NCI-H526 treated with DMSO at 0.1 percent for 48 hours (cell line): Measurements from ENCODE around the gene BCKDHA.
"Not testable (repeated sequence)": the region's sequence is repeated elsewhere in the genome, so short reads cannot be mapped to it uniquely, and the experiment has no call there.

Experiments
- DNase-seq: peaks from one replicate; lab custom pipeline; 2025; lab: John Stamatoyannopoulos, UW

Gene BCKDHA

GRCh38 chr19:41426116-41426841 is 28.7 kb downstream of the BCKDHA start:
- no peak for DNase-seq

- peak; percentile 28 for DNase-seq
Measured at GRCh38 chr19:41426952-41427646, 29.5 kb downstream of the BCKDHA start, which contains the start of gene B3GNT8. B3GNT8 (minus strand) TSS chr19:41427374; CDS start chr19:41426778, 596 bp downstream.

DNA sequence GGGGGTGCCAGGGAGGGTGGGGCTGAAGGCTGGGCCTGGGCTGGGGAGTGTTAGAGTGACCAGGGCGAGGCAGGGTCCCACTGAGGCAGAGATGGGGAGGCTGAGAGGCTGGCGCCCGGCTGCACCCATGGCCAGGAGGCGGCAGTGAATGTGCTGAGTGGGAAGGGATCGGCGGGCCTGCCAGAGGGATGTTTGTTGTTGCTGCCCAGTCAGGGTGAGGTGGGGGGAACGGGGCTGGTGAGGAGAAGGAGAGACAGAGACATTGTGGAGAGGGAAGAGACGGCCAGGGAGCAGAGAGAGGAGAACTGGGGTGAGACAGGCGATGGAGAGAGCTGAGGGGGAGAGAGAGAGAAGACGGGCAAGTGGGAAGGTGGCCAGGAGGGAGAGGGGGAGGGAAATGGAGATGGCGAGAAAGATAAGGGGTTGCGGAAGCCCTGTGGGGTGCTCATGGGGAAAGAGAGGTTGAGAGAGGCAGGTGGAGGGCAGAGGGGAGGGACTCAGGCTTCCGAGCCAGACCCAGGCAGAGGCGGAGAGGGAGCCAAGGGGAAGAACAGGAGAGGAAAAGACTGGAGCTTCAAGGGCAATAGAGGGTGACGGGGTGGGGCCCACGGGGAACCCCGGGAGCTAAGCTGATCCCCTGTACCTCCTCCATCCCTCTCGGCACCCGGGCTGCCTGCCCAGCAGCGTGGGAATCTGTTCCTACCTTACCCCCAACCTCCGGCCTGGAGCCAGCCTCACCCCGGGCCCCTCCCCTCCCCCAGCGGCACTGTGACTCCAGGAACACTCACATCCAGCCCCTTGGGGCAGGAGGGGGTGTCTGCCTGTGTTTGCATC is 30.2 kb downstream of the BCKDHA start:
- DNase-seq = no peak

GRCh38 chr19:41428481-41428859 is 30.9 kb downstream of the BCKDHA start:
- no peak for DNase-seq

- no peak for DNase-seq
Measured at GRCh38 chr19:41430922-41431321, 33.3 kb downstream of the BCKDHA start.

- no peak for DNase-seq
Measured at GRCh38 chr19:41431426-41432386, 34.1 kb downstream of the BCKDHA start.

DNA sequence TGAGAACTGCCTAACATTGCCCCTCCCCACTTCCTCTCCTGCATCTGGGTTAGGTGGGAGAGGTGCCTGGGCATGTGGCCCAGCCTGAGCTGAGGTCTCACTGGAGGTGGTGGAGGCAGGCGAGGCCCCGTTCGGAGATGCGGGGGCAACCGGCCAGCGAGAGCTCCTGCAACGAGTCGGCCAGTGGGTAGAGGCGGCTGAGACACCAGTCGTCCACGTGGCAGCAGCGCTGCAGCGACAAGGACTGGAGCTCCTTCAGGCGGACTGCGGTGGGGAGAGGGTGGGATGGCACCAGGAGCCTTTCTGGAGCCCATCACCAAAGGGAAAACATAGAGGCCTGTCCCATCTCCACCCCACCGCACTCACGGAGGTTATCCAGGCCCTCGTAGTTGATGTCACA is 35.6 kb downstream of the BCKDHA start:
- no peak for DNase-seq

- DNase-seq = no peak
Measured at GRCh38 chr19:41434450-41434849, 36.8 kb downstream of the BCKDHA start.

- not testable (repeated sequence) for DNase-seq
Measured at GRCh38 chr19:41435376-41435775, 37.8 kb downstream of the BCKDHA start.

- no peak for DNase-seq
Measured at GRCh38 chr19:41435936-41436673, 38.5 kb downstream of the BCKDHA start.

DNA sequence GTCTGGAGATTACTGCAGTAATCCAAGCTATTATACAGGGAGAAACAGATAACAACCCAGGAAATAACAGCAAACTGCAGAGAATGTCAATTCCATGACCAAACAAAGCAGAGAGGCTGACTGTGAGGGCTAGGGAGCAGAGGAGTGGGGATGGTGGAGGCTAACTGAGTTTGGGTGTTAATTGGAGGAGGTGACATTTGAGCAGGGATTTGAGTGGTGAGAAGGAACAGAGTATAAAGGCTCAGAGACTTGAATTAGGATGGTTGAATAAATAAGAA is 39.0 kb downstream of the BCKDHA start:
- DNase-seq = no peak

DNA sequence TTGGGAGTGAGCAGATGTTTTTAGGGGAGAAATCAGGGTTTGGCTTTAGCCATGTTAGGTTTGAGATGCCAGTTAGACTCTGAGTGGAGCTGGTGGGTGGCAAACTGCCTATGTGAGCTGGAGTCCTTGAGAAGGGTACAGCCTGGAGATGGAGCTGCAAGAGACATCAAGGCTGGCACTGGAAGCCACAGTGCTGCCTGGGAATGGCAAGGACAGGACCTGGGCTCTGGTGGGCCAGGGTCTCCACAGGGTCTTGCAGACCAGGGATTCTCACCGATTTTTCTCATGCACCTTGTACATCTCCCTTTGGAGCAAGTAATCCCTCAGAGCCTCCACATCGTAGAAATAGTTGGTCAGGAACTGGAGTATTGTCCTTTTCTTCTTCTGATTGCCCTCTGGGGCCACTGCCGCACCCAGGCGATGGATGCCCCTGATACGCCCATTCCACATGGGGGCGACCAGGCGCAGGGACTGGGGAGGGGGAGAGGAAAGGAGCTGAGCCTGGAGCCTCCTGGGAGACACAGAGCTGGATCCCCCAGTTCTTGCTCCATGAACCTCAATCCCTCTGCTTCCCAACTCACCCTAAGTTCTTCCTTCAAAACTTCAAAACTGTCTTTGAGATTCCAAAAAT is 40.4 kb downstream of the BCKDHA start:
- no peak for DNase-seq

DNA sequence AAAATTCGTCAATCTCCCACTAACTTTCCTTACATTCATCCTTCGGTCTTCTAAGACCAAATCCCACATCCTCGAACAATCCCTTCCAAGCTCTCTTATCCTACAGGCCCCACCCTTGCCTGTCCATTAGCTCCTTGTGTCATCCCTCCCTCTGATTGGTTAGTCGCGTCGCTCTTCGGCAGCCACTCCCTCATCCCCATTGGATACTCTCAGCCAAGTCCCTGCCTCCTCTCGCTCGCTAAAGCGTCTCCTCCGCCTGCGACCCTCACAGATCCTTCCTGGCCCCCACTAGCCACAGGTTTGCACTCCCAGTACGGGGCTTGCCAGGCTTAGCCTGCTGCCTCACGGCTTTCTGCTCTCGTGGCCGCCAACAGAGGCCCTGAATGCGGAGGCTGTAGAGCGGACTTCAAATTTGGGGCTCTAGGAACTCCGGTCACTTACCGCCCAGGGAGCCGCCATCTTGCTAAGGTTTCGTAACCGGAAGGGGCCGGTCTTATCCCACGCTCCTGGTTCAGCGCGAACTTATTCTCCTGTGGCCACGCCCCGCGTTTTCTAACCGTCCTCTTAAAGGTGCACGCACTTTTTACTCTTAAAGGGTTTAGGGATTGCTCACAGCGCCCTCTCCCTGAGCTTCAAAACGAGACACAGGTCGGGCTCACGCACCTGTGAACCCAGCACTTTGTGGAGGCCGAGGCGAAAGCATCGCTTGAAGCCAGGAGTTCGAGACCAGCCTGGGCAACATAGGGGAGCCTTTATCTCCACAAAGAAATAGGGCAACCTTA is 42.0 kb downstream of the BCKDHA start, which contains the start of gene DMAC2:
Gene DMAC2 (minus strand): TSS at position 472 of the 782 bp plus-strand sequence. CDS start 13 bp downstream, at position 459.
- DNase-seq = peak; percentile 98

DNA sequence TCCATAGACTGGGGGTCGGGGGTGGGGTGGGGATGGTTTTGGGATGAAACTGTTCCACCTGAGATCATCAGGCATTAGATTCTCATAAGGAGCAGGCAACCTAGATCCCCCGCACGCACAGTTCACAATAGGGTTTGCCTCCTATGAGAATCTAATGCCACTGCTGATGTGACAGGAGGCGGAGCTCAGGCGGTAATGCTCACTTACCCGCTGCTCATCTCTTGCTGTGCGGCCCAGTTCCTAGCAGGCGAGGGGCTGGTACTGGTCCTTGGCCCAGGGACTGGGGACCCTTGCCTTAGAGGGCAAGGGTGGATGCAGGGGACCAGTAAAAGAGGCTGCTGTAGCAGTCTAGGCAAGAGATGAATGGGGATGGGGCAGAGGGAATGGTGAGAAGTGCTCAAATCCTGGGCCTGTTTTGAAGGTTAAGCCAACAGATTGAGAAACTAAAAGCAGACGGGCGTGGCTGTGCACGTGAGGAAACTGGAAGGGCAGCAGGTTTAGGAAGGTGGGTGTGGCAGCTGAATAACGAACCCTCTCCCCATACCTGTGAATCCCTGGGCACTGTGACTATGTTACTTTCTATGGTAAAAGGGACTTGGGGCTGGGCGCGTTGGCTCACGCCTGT is 43.8 kb downstream of the BCKDHA start:
- no peak for DNase-seq

DNA sequence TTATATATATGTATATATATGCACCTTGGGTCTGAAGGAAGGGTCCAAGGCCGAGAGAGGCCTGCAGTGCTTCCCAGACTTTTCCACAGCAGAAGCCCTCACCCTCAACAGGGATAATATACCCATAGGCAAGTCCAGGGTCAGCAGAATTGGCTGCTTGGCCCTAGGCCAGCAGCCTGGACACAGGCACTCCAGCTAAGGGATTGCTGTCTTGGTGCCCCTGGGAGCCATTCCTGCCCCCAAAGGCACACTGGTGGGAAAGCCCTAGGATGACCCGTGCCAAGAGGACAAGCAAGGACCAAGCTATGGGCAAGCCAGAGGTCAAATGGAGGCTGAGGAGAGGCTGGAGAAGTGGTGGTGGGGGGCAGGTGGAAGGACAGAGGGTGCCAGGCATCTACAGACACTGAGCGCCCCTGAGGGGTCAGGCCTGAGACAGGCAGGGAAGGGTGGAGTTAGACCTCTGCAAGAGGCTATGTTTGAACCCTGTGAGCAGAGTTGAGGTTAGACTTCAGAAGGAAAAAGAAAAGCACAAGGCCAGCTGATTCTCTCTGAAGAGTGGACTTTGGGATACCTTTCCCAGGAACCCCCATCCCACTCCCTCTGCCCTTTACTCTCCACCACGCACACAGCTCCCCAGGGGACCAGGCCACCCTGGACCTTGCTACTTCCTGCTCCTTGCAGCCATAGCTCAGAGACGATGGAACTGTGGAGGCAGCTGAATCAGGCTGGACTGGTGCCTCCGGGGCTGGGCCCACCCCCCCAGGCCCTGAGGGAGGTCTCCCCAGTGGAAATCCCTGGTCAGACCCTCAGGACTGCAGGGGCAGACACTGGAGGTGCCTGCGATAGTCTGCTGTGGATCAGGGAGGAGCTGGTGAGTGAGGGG is 45.1 kb downstream of the BCKDHA start, which contains the start of gene ERICH4:
Gene ERICH4 (plus strand): TSS at position 684 of the 883 bp plus-strand sequence. CDS start 14 bp downstream, at position 698.
- no peak for DNase-seq

DNA sequence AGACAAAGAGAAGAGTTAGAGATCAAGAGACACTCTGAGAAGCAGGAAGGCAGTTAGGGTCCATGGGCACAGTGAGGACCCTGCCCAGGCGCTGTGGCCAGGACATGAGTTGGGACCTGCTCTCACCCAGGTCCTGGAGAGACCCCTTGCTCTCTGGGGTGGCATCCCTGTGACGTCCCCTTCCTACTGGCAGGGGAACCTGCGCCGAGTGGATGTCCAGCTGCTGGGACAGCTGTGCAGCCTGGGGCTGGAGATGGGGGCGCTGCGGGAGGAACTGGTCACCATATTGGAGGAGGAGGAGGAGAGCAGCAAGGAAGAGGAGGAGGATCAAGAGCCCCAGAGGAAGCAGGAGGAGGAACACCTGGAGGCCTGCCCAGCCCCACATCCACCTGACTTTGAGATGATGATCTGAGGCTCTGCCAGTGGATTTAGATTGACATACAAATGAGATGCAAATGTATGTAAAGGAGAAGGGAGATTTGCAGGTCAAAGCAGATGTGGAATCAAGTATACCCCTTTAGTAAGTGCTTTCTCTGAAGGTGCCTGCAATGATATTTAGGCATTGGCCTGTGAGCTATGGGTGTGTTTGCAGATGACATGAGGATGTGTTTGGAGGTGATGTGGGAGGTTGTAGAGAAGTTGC is 46.3 kb downstream of the BCKDHA start:
- peak; percentile 97 for DNase-seq

DNA sequence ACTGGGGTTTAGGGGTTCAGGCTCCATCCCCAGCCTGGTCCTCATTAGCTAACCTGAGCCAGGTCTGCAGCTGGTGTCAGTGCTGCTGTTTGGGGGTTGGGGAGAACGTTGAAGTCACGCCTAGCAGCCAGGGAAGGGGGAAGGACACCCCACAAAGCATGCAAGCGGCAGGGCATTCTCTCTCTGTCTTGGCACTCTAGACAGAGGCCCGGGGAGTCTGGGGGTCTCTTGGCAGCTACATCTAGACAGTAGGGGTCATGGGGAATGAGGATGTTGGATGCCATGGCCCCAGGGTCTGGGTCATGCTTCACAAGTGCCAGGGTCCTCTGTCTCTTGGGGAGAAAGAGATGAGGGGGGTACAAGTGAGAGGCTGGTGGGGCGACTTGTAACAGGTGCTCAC is 48.0 kb downstream of the BCKDHA start:
- no peak for DNase-seq
